Natural killer cell (primary cell): ENCODE results near the gene ANGPT4. TPM values are rescaled to one million over a fixed set of nuclear protein-coding genes. Genes with fewer than 3 reads are reported as not detected.
A peak's percentile ranks its signal among the peaks of the same experiment; 100 is the strongest.
"Not testable (repeated sequence)": the region's sequence is repeated elsewhere in the genome, so short reads cannot be mapped to it uniquely, and the experiment has no call there.

Source experiments
- ATAC-seq, 3 donors: fragments of 150-1000 bp in 2 of 3; fragments of 200-7000 bp in 1 of 3; cut with Tn5 transposase; 1 replicate in 1 of 3; 2 replicates in 2 of 3; pipeline ENCODE4 v1.10.0; 2021; ENCODE audit warnings: mild to moderate bottlenecking in 2 of 3, moderate library complexity in 2 of 3
- DNase-seq, 2 donors: peaks; one replicate each; pipeline versions ENCODE4 v3.0.0 to v3.0.0-alpha.2; 2013 to 2021; ENCODE audit warnings: mixed read lengths in 1 of 2
- H3K27ac ChIP-seq: one replicate; pipeline ENCODE4 v1.5.1; 2013; ENCODE audit warnings: mild to moderate bottlenecking, low read length
- H3K27me3 ChIP-seq: one replicate; pipeline ENCODE4 v1.6.1; 2013; ENCODE audit warnings: low read length; ENCODE audit not compliant: control insufficient read depth, insufficient read depth
- H3K36me3 ChIP-seq: one replicate; pipeline ENCODE4 v1.6.1; 2013; ENCODE audit warnings: low read length; ENCODE audit not compliant: control insufficient read depth, insufficient read depth
- H3K4me1 ChIP-seq: one replicate; pipeline ENCODE4 v1.6.1; 2013; ENCODE audit warnings: low read length; ENCODE audit not compliant: control insufficient read depth, insufficient read depth
- H3K4me3 ChIP-seq: one replicate; pipeline ENCODE4 v1.5.1; 2013; ENCODE audit warnings: low read length
- H3K9me3 ChIP-seq: one replicate; pipeline ENCODE4 v1.6.1; 2013; ENCODE audit warnings: low read length; ENCODE audit not compliant: control insufficient read depth, insufficient read depth
- H3K27ac Mint-ChIP-seq, 2 donors: one replicate each; pipeline ENCODE4 v1.8.0; 2022; ENCODE audit warnings: mild to moderate bottlenecking in 2 of 2, mixed read lengths in 2 of 2, moderate library complexity in 1 of 2
- H3K27me3 Mint-ChIP-seq, 2 donors: one replicate each; pipeline ENCODE4 v1.8.0; 2022; ENCODE audit warnings: low read depth in 2 of 2, mixed read lengths in 2 of 2
- H3K36me3 Mint-ChIP-seq: one replicate; pipeline ENCODE4 v1.8.0; 2022; ENCODE audit warnings: mixed read lengths
- H3K4me1 Mint-ChIP-seq, 2 donors: one replicate each; pipeline ENCODE4 v1.8.0; 2022; ENCODE audit warnings: mixed read lengths in 2 of 2
- H3K4me3 Mint-ChIP-seq: one replicate; pipeline ENCODE4 v1.8.0; 2022; ENCODE audit warnings: mild to moderate bottlenecking, moderate library complexity, mixed read lengths
- H3K9me3 Mint-ChIP-seq, 2 donors: one replicate each; pipeline ENCODE4 v1.8.0; 2022; ENCODE audit warnings: mixed read lengths in 2 of 2
- CTCF ChIP-seq: fragments of 200-600 bp; IDR thresholded peaks from one replicate; pipeline ENCODE4 v1.8.0; 2022; ENCODE audit warnings: antibody characterized with exemption
- WGBS: methylation state at CpG from one replicate; pipeline ENCODE4 v1.1.7; 2013; ENCODE audit warnings: missing lambda C conversion rate; ENCODE audit not compliant: insufficient coverage; 5-methylcytosine and 5-hydroxymethylcytosine counted together
- intact Hi-C: fragments of 100-400 bp; cut with micrococcal nuclease; formaldehyde crosslinking; loops from one replicate; pipeline ENCODE4 v1.14.2; 2022
- total RNA-seq, 4 donors: library from RNA; stranded (reverse); fragments of 120-200 nt in 1 of 4; gene quantifications; one replicate each; pipeline versions ENCODE4 v1.2.3 to v1.2.4, GENCODE V29; 2013 to 2022

ANGPT4 gene
- total RNA-seq, 3 donors from 2014 or later (not counting 1 experiment from before 2014, with no cell fraction given) = not detected

- no peak overlapping the region for H3K4me3 Mint-ChIP-seq
- Histone ChIP-seq H3K36me3 (no peaks in the 10 kb centered on the region), H3K4me3 (no peak overlapping the region), H3K27ac (no peak overlapping the region), H3K4me1 (peaks cover 3% of the 10 kb centered on the region), H3K27me3 (no peaks in the 10 kb centered on the region), H3K9me3 (no peaks in the 10 kb centered on the region)
- H3K4me1 Mint-ChIP-seq = peaks cover 0 to 9% of the 10 kb centered on the region in 2 donors
- 93% methylated on average over 6 of the region's 6 CpGs for WGBS
- intact Hi-C loops = no loop called here
- no peaks in the 10 kb centered on the region for H3K9me3 Mint-ChIP-seq
- DNase-seq (no peak), ATAC-seq (no peak)
- H3K27ac Mint-ChIP-seq = no peak overlapping the region
- H3K27me3 Mint-ChIP-seq = peaks cover 14 to 16% of the 10 kb centered on the region in 2 donors
- H3K36me3 Mint-ChIP-seq = no peaks in the 10 kb centered on the region
- TF ChIP-seq CTCF = no peak
These were observed 19.6 kb downstream of the ANGPT4 start for GRCh38 chr20:896501-897025.

GRCh38 chr20:892371-892770 lies 23.8 kb downstream of the ANGPT4 start:
- H3K4me3 ChIP-seq, intact Hi-C loops, H3K9me3 ChIP-seq, DNase-seq, H3K4me3 Mint-ChIP-seq, H3K9me3 Mint-ChIP-seq, ATAC-seq, H3K36me3 ChIP-seq, H3K27ac Mint-ChIP-seq, H3K27ac ChIP-seq, H3K36me3 Mint-ChIP-seq, H3K4me1 ChIP-seq, H3K27me3 ChIP-seq: not testable (repeated sequence)
- WGBS = 61% methylated on average over 5 of the region's 5 CpGs
- peaks cover 0 to 11% of the 10 kb centered on the region in 2 donors for H3K4me1 Mint-ChIP-seq
- H3K27me3 Mint-ChIP-seq = peaks cover 14 to 18% of the 10 kb centered on the region in 2 donors

GRCh38 chr20:891706-892080 lies 24.4 kb downstream of the ANGPT4 start:
- ATAC-seq (peak in 1 of 3 donors; percentile 36), DNase-seq (no peak)
- H3K27ac ChIP-seq = no peak overlapping the region
- peaks cover 0 to 11% of the 10 kb centered on the region in 2 donors for H3K4me1 Mint-ChIP-seq
- intact Hi-C loops = no loop called here
- no peaks in the 10 kb centered on the region for H3K36me3 Mint-ChIP-seq
- peaks cover 3% of the 10 kb centered on the region for H3K4me1 ChIP-seq
- no peak overlapping the region for H3K4me3 ChIP-seq
- H3K36me3 ChIP-seq = no peaks in the 10 kb centered on the region
- H3K9me3 Mint-ChIP-seq = no peaks in the 10 kb centered on the region
- H3K9me3 ChIP-seq = no peaks in the 10 kb centered on the region
- no peaks in the 10 kb centered on the region for H3K27me3 ChIP-seq
- peaks cover 14 to 18% of the 10 kb centered on the region in 2 donors for H3K27me3 Mint-ChIP-seq
- 83% methylated on average over 4 of the region's 4 CpGs for WGBS
- H3K4me3 Mint-ChIP-seq = no peak overlapping the region
- no peak for TF ChIP-seq CTCF
- no peak overlapping the region for H3K27ac Mint-ChIP-seq

- Mint-ChIP-seq H3K27ac (no peak overlapping the region), H3K36me3 (no peaks in the 10 kb centered on the region), H3K4me1 (peaks cover 0 to 11% of the 10 kb centered on the region in 2 donors), H3K4me3 (no peak overlapping the region), H3K27me3 (peaks cover 14 to 17% of the 10 kb centered on the region in 2 donors), H3K9me3 (no peaks in the 10 kb centered on the region)
- Histone ChIP-seq H3K9me3 (no peaks in the 10 kb centered on the region), H3K27me3 (no peaks in the 10 kb centered on the region), H3K4me3 (no peak overlapping the region), H3K4me1 (peaks cover 3% of the 10 kb centered on the region), H3K27ac (no peak overlapping the region), H3K36me3 (no peaks in the 10 kb centered on the region)
- WGBS = 63% methylated on average over 6 of the region's 6 CpGs
- DNase-seq (no peak), ATAC-seq (no peak)
- intact Hi-C loops = no loop called here
- no peak for TF ChIP-seq CTCF
These were observed 25.0 kb downstream of the ANGPT4 start for GRCh38 chr20:891058-891705.
